Thyroid gland (tissue), 4 donors: ENCODE measurements around the gene ZBTB48. TPM values are rescaled to one million over a fixed set of nuclear protein-coding genes. Genes with fewer than 3 reads are reported as not detected.

Experiments
- DNase-seq, 2 donors: peaks; one replicate each; pipeline ENCODE4 v3.0.0-alpha.2; 2019
- H3K27ac ChIP-seq, 3 donors: fragments of 200-600 bp; sonication (generic); 1 replicate in 2 of 3; 2 replicates in 1 of 3; pipeline ENCODE4 v1.5.1; 2016 to 2019; ENCODE audit warnings: mild to moderate bottlenecking in 1 of 3, moderate library complexity in 1 of 3
- H3K27me3 ChIP-seq: fragments of 200-600 bp; sonication (generic); one replicate; pipeline ENCODE4 v1.5.1; 2019
- H3K36me3 ChIP-seq, 2 donors: fragments of 200-600 bp; sonication (generic); one replicate each; pipeline ENCODE4 v1.5.1; 2016 to 2019
- H3K4me1 ChIP-seq, 2 donors: fragments of 200-600 bp; sonication (generic); one replicate each; pipeline ENCODE4 v1.5.1; 2017 to 2019
- H3K4me3 ChIP-seq, 3 donors: fragments of 200-600 bp; sonication (generic); replicated peaks in 1 of 3; 1 replicate in 2 of 3; 2 replicates in 1 of 3; pipeline ENCODE4 v1.5.1; 2016; ENCODE audit warnings: mild to moderate bottlenecking in 1 of 3
- H3K9me3 ChIP-seq: fragments of 200-600 bp; sonication (generic); one replicate; pipeline ENCODE4 v1.5.1; 2017
- POLR2A ChIP-seq, 2 donors: fragments of 450-650 bp; IDR thresholded peaks; one replicate each; pipeline ENCODE4 v1.6.1; 2017; ENCODE audit warnings: antibody characterized with exemption in 2 of 2, mild to moderate bottlenecking in 2 of 2, moderate library complexity in 1 of 2
- WGBS, 2 donors: methylation state at CpG; one replicate each; pipeline ENCODE4 v1.1.5; 2017; 5-methylcytosine and 5-hydroxymethylcytosine counted together
- intact Hi-C: fragments of 100-400 bp; cut with DNase I; formaldehyde crosslinking; loops from one replicate; pipeline ENCODE4 v1.15.1; 2023
- small RNA-seq: library from RNA; depleted of rRNA; stranded (forward); fragments of <200 nt; gene quantifications from one replicate; pipeline ENCODE3, GENCODE V24; 2016
- total RNA-seq, 4 donors: library from RNA; depleted of rRNA; stranded (reverse); fragments of >200 nt; gene quantifications; one replicate each; pipeline ENCODE4 v1.2.3, GENCODE V29; 2016
- TF ChIP-seq, protein P1 (sequence below), 6 experiments: fragments of 200-600 bp in 3 of 6; fragments of 450-650 bp in 3 of 6; sonication (generic) in 3 of 6; IDR thresholded peaks; one replicate each; pipeline ENCODE4 v1.5.1; 2016 to 2019; ENCODE audit warnings: antibody characterized with exemption in 6 of 6, mild to moderate bottlenecking in 2 of 6, inconsistent platforms in 1 of 6, moderate library complexity in 1 of 6

Gene ZBTB48
- total RNA-seq, 4 donors from 2014 or later: 22.7 to 33.8 (median 29.4) TPM

DNA sequence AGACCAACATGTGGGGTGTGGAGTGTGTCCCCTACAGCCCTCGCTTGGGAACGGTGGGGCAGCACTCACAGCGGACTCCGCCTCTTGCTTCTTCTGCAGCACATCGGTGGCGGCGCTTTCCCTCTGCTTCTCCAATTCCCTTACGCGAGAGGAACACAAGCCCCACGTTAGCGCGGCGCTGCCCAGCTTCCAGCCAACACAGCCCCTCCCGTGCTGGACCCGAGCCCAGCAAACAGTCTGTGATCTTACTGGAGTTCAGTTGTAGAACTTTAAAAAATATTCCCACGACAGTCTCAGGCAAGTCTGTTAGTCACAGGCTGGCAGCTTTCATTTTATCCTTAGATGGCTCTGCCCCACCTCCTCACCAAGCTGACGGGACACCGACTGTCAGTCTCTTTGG is 58.4 kb downstream of the ZBTB48 start:
- Histone ChIP-seq H3K36me3 (peaks cover 23 to 28% of the 10 kb centered on the region in 2 donors), H3K27ac (peak overlapping the region in 1 of 3 donors; percentile 36), H3K9me3 (no peaks in the 10 kb centered on the region), H3K4me3 (no peak overlapping the region), H3K4me1 (peaks cover 2 to 9% of the 10 kb centered on the region in 2 donors), H3K27me3 (no peaks in the 10 kb centered on the region)
- peak; percentile 32 to 35 for DNase-seq
- intact Hi-C loops: no loop called here
- TF ChIP-seq, protein P1, sequence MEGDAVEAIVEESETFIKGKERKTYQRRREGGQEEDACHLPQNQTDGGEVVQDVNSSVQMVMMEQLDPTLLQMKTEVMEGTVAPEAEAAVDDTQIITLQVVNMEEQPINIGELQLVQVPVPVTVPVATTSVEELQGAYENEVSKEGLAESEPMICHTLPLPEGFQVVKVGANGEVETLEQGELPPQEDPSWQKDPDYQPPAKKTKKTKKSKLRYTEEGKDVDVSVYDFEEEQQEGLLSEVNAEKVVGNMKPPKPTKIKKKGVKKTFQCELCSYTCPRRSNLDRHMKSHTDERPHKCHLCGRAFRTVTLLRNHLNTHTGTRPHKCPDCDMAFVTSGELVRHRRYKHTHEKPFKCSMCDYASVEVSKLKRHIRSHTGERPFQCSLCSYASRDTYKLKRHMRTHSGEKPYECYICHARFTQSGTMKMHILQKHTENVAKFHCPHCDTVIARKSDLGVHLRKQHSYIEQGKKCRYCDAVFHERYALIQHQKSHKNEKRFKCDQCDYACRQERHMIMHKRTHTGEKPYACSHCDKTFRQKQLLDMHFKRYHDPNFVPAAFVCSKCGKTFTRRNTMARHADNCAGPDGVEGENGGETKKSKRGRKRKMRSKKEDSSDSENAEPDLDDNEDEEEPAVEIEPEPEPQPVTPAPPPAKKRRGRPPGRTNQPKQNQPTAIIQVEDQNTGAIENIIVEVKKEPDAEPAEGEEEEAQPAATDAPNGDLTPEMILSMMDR (IDR thresholded peaks at IDR 0.05): no peak
- TF ChIP-seq POLR2A (IDR thresholded peaks at IDR 0.05): no peak
- WGBS, 2 donors: 78 to 81% methylated on average over 18 of the region's 18 CpGs

Small RNA genes lying within 50 kb of the gene (small RNA-seq; reads per million reads assigned to genes)
- not detected for gene RNU6-731P

Other genes with a start within 250 kb of the ZBTB48 start
- gene ACOT7, start 186.2 kb upstream of the ZBTB48 start, total RNA-seq: 10 to 100 TPM in 1 of 4 donors, 1 to 10 TPM in 3; 3.7 to 13.4 (median 6.3) TPM
- not detected for gene HES2, start 160.1 kb upstream of the ZBTB48 start, total RNA-seq
- 1 to 10 TPM in 1 of 4 donors, under 1 TPM in 1, not detected in 2; 0.67 to 5.2 TPM for gene ESPN, start 155.2 kb upstream of the ZBTB48 start, total RNA-seq
- gene TNFRSF25, start 113.8 kb upstream of the ZBTB48 start, total RNA-seq: 10 to 100 TPM in 3 of 4 donors, 1 to 10 TPM in 1; 2.2 to 18.9 (median 10.7) TPM
- 10 to 100 TPM in 1 of 4 donors, 1 to 10 TPM in 3; 5.8 to 12.0 (median 8.4) TPM for gene PLEKHG5, start 88.3 kb upstream of the ZBTB48 start, total RNA-seq
- gene NOL9, start 25.5 kb upstream of the ZBTB48 start, total RNA-seq: 10 to 100 TPM; 20.1 to 41.6 (median 23.6) TPM
- gene TAS1R1, start 24.7 kb upstream of the ZBTB48 start, total RNA-seq: not detected
- 10 to 100 TPM; 34.9 to 68.4 (median 44.6) TPM for gene KLHL21, start 22.9 kb downstream of the ZBTB48 start, total RNA-seq
- gene PHF13, start 33.7 kb downstream of the ZBTB48 start, total RNA-seq: 10 to 100 TPM in 1 of 4 donors, 1 to 10 TPM in 3; 7.8 to 14.1 (median 9.5) TPM
- gene THAP3, start 44.9 kb downstream of the ZBTB48 start, total RNA-seq: 10 to 100 TPM; 21.2 to 35.3 (median 30.5) TPM
- 10 to 100 TPM; 28.2 to 45.5 (median 35.9) TPM for gene DNAJC11, start 121.8 kb downstream of the ZBTB48 start, total RNA-seq
- 100 to 1,000 TPM in 2 of 4 donors, 10 to 100 TPM in 2; 63.9 to 124 (median 101) TPM for gene CAMTA1, start 205.5 kb downstream of the ZBTB48 start, total RNA-seq